H4 (cell line): ENCODE data around the gene TMEM185A. TPM values are rescaled to one million over a fixed set of nuclear protein-coding genes. Genes with fewer than 3 reads are reported as not detected.
"Not testable (repeated sequence)": the region's sequence is repeated elsewhere in the genome, so short reads cannot be mapped to it uniquely, and the experiment has no call there.

Experiments
- DNase-seq: peaks from one replicate; pipeline ENCODE4 v3.0.0-alpha.2; 2015; ENCODE audit warnings: low spot score
- total RNA-seq: library from RNA; depleted of rRNA; stranded (reverse); fragments of >200 nt; shearing (Covaris generic); gene quantifications from 2 replicates; pipeline ENCODE4 v1.2.3, GENCODE V29; 2014; rRNA removed

TMEM185A gene
- total RNA-seq, 1 experiment from 2014 or later: 20.6 TPM

DNA sequence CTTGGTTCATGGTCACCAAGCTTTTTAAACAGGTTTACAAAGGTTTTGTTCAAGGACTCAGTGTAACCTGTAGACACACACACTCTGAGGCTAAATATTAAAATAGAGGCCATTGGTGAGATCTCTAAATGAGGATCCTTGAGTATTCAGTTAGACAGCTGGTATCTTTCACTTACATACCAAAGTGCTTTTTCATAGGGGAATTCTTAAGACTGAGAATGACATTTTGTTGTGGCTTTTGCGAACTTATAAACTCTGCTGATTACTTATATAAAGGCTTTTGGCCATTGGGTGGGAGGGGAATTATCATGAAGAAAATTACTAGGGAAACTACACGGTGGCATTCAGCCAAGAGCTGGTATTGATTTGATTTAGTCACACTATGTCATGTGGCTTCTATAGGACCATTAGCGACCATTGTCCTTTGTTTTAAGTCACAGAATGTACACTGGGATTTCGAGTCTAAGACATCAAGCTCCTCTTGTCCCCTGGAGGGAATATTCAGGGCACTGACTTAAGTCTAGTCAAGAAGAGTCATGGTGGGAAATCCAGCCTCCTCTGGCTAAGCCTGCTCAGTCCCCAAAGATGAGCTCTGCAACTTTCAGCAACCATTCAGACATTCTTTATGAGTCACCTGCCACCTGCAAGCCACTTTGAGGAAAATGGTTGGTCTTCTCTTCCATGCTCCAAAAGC, 80.2 kb downstream of the TMEM185A start:
- not testable (repeated sequence) for DNase-seq

- DNase-seq: not testable (repeated sequence)
These were observed 81.1 kb downstream of the TMEM185A start for GRCh38 chrX:149550454-149550853.

GRCh38 chrX:149549701-149550100, 81.9 kb downstream of the TMEM185A start, which contains the start of gene HSFX3:
TSS of gene HSFX3 (minus strand) at chrX:149549924. CDS start at chrX:149549852, 72 bp downstream.
- not testable (repeated sequence) for DNase-seq

- DNase-seq: not testable (repeated sequence)
These were observed 83.8 kb downstream of the TMEM185A start for GRCh38 chrX:149547782-149548181.

- DNase-seq: not testable (repeated sequence)
These were observed 84.6 kb downstream of the TMEM185A start for GRCh38 chrX:149546962-149547361.

Other genes starting within 250 kb of the TMEM185A start
- gene IDS, start 126.5 kb downstream of the TMEM185A start, total RNA-seq: 67.1 and 75.1 TPM in 2 replicates
- 15.7 and 22.0 TPM in 2 replicates for gene EOLA1, start 90.8 kb downstream of the TMEM185A start, total RNA-seq
- not detected in 2 replicates for gene HSFX3, start 81.9 kb downstream of the TMEM185A start, total RNA-seq
- gene MAGEA9B, start 44.3 kb downstream of the TMEM185A start, total RNA-seq: 0.08 TPM in 1 of 2 replicates, not detected in the other
- not detected in 2 replicates for gene HSFX2, start 36.5 kb downstream of the TMEM185A start, total RNA-seq
- gene MAGEA11, start 80.3 kb upstream of the TMEM185A start, total RNA-seq: 2.6 and 10.0 TPM in 2 replicates
- not detected in 2 replicates for gene HSFX1, start 142.3 kb upstream of the TMEM185A start, total RNA-seq
- gene MAGEA9, start 150.1 kb upstream of the TMEM185A start, total RNA-seq: not detected in 2 replicates
- gene MAGEA8, start 249.4 kb upstream of the TMEM185A start, total RNA-seq: not detected in 2 replicates